Spleen (tissue), 13 donors: Measurements from ENCODE around the gene KLC3. TPM values are rescaled to one million over a fixed set of nuclear protein-coding genes. Genes with fewer than 3 reads are reported as not detected.

Experiments used
- DNase-seq: peaks from one replicate; pipeline ENCODE4 v3.0.0-alpha.2; 2020
- H3K27ac ChIP-seq, 8 donors: fragments of 200-600 bp; sonication (generic) in 7 of 8; 1 replicate in 4 of 8; 2 replicates in 4 of 8; pipeline versions ENCODE4 v1.5.0 to v1.8.0; 2016 to 2021; ENCODE audit warnings: inconsistent platforms in 4 of 8, mild to moderate bottlenecking in 4 of 8, moderate library complexity in 1 of 8
- H3K27me3 ChIP-seq, 7 donors: fragments of 200-600 bp; sonication (generic) in 6 of 7; replicated peaks in 1 of 7; 1 replicate in 4 of 7; 2 replicates in 3 of 7; pipeline versions ENCODE4 v1.5.0 to v1.8.0; 2016 to 2021; ENCODE audit warnings: inconsistent platforms in 3 of 7, mild to moderate bottlenecking in 1 of 7
- H3K36me3 ChIP-seq, 6 donors: fragments of 200-600 bp; sonication (generic) in 5 of 6; 1 replicate in 4 of 6; 2 replicates in 2 of 6; pipeline versions ENCODE4 v1.5.0 to v1.8.0; 2016 to 2021; ENCODE audit warnings: inconsistent platforms in 2 of 6
- H3K4me1 ChIP-seq, 6 donors: fragments of 200-600 bp; sonication (generic) in 5 of 6; 1 replicate in 3 of 6; 2 replicates in 3 of 6; pipeline versions ENCODE4 v1.5.0 to v1.8.0; 2016 to 2021; ENCODE audit warnings: inconsistent platforms in 3 of 6
- H3K4me3 ChIP-seq, 8 donors: fragments of 200-600 bp; sonication (generic) in 7 of 8; 1 replicate in 4 of 8; 2 replicates in 4 of 8; pipeline versions ENCODE4 v1.5.0 to v1.8.0; 2016 to 2021; ENCODE audit warnings: inconsistent platforms in 4 of 8, mild to moderate bottlenecking in 4 of 8, moderate library complexity in 2 of 8
- H3K9me3 ChIP-seq, 8 donors: fragments of 200-600 bp; sonication (generic) in 7 of 8; 1 replicate in 4 of 8; 2 replicates in 4 of 8; pipeline versions ENCODE4 v1.5.0 to v1.8.0; 2016 to 2021; ENCODE audit warnings: inconsistent platforms in 4 of 8
- CTCF ChIP-seq, 11 experiments: fragments of 200-600 bp in 7 of 11; fragments of 450-650 bp in 4 of 11; sonication (generic) in 4 of 11; IDR thresholded peaks in 8 of 11; conservative IDR thresholded peaks in 3 of 11; 1 replicate in 7 of 11; 2 replicates in 4 of 11; pipeline versions ENCODE4 v1.4.0 to v1.8.0; 2016 to 2021; ENCODE audit warnings: antibody characterized with exemption in 11 of 11, inconsistent platforms in 4 of 11, mild to moderate bottlenecking in 1 of 11
- POLR2A ChIP-seq, 3 donors: fragments of 450-650 bp; IDR thresholded peaks; one replicate each; pipeline ENCODE4 v1.5.1; 2017; ENCODE audit warnings: antibody characterized with exemption in 3 of 3, mild to moderate bottlenecking in 1 of 3
- POLR2AphosphoS5 ChIP-seq, 3 donors: sonication (generic); formaldehyde crosslinking; IDR thresholded peaks; one replicate each; pipeline ENCODE4 v1.5.1; 2017; ENCODE audit warnings: antibody characterized with exemption in 3 of 3
- WGBS, 5 donors: extraction: QIAGEN DNeasy Blood & Tissue Kit in 3 of 5; methylation state at CpG; one replicate each; pipeline versions ENCODE4 v1.1.5 to v1.1.7; 2013 to 2018; 5-methylcytosine and 5-hydroxymethylcytosine counted together
- intact Hi-C: fragments of 100-400 bp; cut with DNase I; formaldehyde crosslinking; loops from one replicate; pipeline ENCODE4 v1.15.0; 2023; ENCODE audit warnings: low total_unique reads
- long read RNA-seq, 2 donors: transcript quantifications; one replicate each; lab custom pipeline, GENCODE V29; 2026
- polyA plus RNA-seq, 3 donors: library from polyadenylated mRNA; stranded (reverse); fragments of 200-250 nt; gene quantifications; one replicate each; pipeline ENCODE4 v1.2.1, GENCODE V29; 2013
- total RNA-seq, 7 donors: library from RNA; depleted of rRNA in 3 of 7; stranded (reverse); fragments of >200 nt in 3 of 7; fragmentation: NEBNext Ultra II Directional in 4 of 7; extraction: Animal tissue kit (Norgen Biotek cat#: 25700) in 4 of 7; gene quantifications; one replicate each; pipeline versions ENCODE4 v1.1.0 to v1.2.1, GENCODE V29; 2016 to 2021
- donor health status: healthy with polysubstance abuse.
- donor health status: DM: no; HTN: no; CAD: no; lungs with moderate emphysema.
- donor health status: DM: no; HTN: no; CAD: no.
- donor health status: Bipolar disorder and iron deficiency.
- donor health status: healthy.
- donor health status: DM: no; HTN: no; CAD: no.
- donor health status: DM: yes; HTN: yes; CAD: no.

KLC3 gene
- total RNA-seq (under 1 TPM in 1 of 7 donors, not detected in 6; 0.87 TPM), polyA plus RNA-seq (under 1 TPM; 0.05 to 0.10 (median 0.07) TPM)
- long read RNA-seq, donor 1: 0 reads
- long read RNA-seq, donor 2, partial matches to known transcripts: 0 of 1 reads
- long read RNA-seq, donor 2, other reads (novel, unspliced or antisense): 0 of 1 reads

GRCh38 chr19:45340232-45340898, at the start of gene KLC3:
TSS of gene KLC3 (plus strand) at chr19:45340750. CDS start at chr19:45345542, 4,792 bp downstream.
- TF ChIP-seq POLR2A (IDR thresholded peaks at IDR 0.05) (no peak), CTCF (IDR thresholded peaks at IDR 0.05 in 8 of 11, conservative IDR thresholded peaks at IDR 0.05 in 3 of 11) (no peak), POLR2AphosphoS5 (IDR thresholded peaks at IDR 0.05) (no peak)
- Histone ChIP-seq H3K4me1 (peaks cover 0 to 18% (median 10%) of the 10 kb centered on the region in 6 donors), H3K36me3 (no peaks in the 10 kb centered on the region), H3K27ac (no peak within 1 kb of the TSS), H3K4me3 (peak within 1 kb of the TSS in 5 of 8 donors; percentile 17 to 63 (median 24)), H3K27me3 (peaks cover 0 to 77% (median 26%) of the 10 kb centered on the region in 7 donors), H3K9me3 (no peaks in the 10 kb centered on the region)
- intact Hi-C loops: no loop called here
- peak; percentile 68 for DNase-seq
- 12 to 50% (median 15%) methylated on average over 11 to 50 of the region's 50 CpGs for WGBS, 5 donors

- Histone ChIP-seq H3K9me3 (peaks cover 0 to 15% (median 7%) of the 10 kb centered on the region in 8 donors), H3K4me3 (no peak overlapping the region), H3K4me1 (no peaks in the 10 kb centered on the region), H3K27me3 (no peaks in the 10 kb centered on the region), H3K36me3 (peaks cover 0 to 99% (median 47%) of the 10 kb centered on the region in 6 donors), H3K27ac (no peak overlapping the region)
- 93 to 100% (median 100%) methylated on average over 1 of the region's 1 CpG for WGBS, 5 donors
- TF ChIP-seq POLR2A (IDR thresholded peaks at IDR 0.05) (no peak), POLR2AphosphoS5 (IDR thresholded peaks at IDR 0.05) (no peak), CTCF (IDR thresholded peaks at IDR 0.05 in 8 of 11, conservative IDR thresholded peaks at IDR 0.05 in 3 of 11) (no peak)
- intact Hi-C loops: no loop called here
- no peak for DNase-seq
These were observed 48.7 kb upstream of the KLC3 start for GRCh38 chr19:45291834-45292233.

GRCh38 chr19:45293682-45294081, 46.9 kb upstream of the KLC3 start:
- no peaks in the 10 kb centered on the region for H3K27me3 ChIP-seq
- intact Hi-C loops: no loop called here
- 80 to 90% (median 85%) methylated on average over 4 of the region's 4 CpGs for WGBS, 5 donors
- no peaks in the 10 kb centered on the region for H3K4me1 ChIP-seq
- TF ChIP-seq CTCF (IDR thresholded peaks at IDR 0.05 in 8 of 11, conservative IDR thresholded peaks at IDR 0.05 in 3 of 11): no peak
- no peak for TF ChIP-seq POLR2A (IDR thresholded peaks at IDR 0.05)
- TF ChIP-seq POLR2AphosphoS5 (IDR thresholded peaks at IDR 0.05): no peak
- peaks cover 0 to 99% (median 36%) of the 10 kb centered on the region in 6 donors for H3K36me3 ChIP-seq
- peaks cover 0 to 15% (median 7%) of the 10 kb centered on the region in 8 donors for H3K9me3 ChIP-seq
- H3K27ac ChIP-seq: no peak overlapping the region
- no peak overlapping the region for H3K4me3 ChIP-seq
- no peak for DNase-seq

GRCh38 chr19:45294291-45295029, 46.1 kb upstream of the KLC3 start:
- no peak for TF ChIP-seq POLR2AphosphoS5 (IDR thresholded peaks at IDR 0.05)
- TF ChIP-seq POLR2A (IDR thresholded peaks at IDR 0.05): no peak
- no peak for TF ChIP-seq CTCF (IDR thresholded peaks at IDR 0.05 in 8 of 11, conservative IDR thresholded peaks at IDR 0.05 in 3 of 11)
- intact Hi-C loops: no loop called here
- Histone ChIP-seq H3K9me3 (peaks cover 0 to 15% (median 7%) of the 10 kb centered on the region in 8 donors), H3K27ac (no peak overlapping the region), H3K36me3 (peaks cover 0 to 99% (median 32%) of the 10 kb centered on the region in 6 donors), H3K4me1 (no peaks in the 10 kb centered on the region), H3K27me3 (no peaks in the 10 kb centered on the region), H3K4me3 (no peak overlapping the region)
- WGBS, 5 donors: 89 to 95% (median 94%) methylated on average over 12 of the region's 12 CpGs
- DNase-seq: no peak
